Measurements from ENCODE around the gene ERBB4. TPM values are rescaled to one million over a fixed set of nuclear protein-coding genes. Genes with fewer than 3 reads are reported as not detected.
"Not testable (repeated sequence)": the region's sequence is repeated elsewhere in the genome, so short reads cannot be mapped to it uniquely, and the experiment has no call there.

ERBB4 gene
- total RNA-seq, 1 experiment from 2014 or later = 0.04 TPM

- Histone ChIP-seq H4K91ac (ENCODE audit: insufficient read length, low read depth, low read length) (no peak overlapping the region), H3T11ph (ENCODE audit: low read length) (no peak overlapping the region), H3K9me3 (ENCODE audit: control insufficient read depth, low read depth, low read length) (no peaks in the 10 kb centered on the region), H2AK5ac (ENCODE audit: insufficient read length, low read length) (no peak overlapping the region), H3K4ac (ENCODE audit: low read depth, low read length) (no peak overlapping the region), H3K79me2 (ENCODE audit: insufficient read depth, low read length) (no peaks in the 10 kb centered on the region), H4K5ac (ENCODE audit: insufficient read length, low read depth, low read length) (no peak overlapping the region), H3K18ac (ENCODE audit: insufficient read length, low read depth, low read length) (no peak overlapping the region), H3K23me2 (ENCODE audit: insufficient read length, low read depth, low read length, poor library complexity, severe bottlenecking) (no peaks in the 10 kb centered on the region), H4K8ac (replicated peaks; ENCODE audit: insufficient read length, low read depth, low read length) (no peak overlapping the region), H3K9ac (ENCODE audit: extremely low read depth, insufficient read length, low read length) (no peak overlapping the region), H2AFZ (ENCODE audit: low read length) (peak overlapping the region; percentile 33), H2BK20ac (ENCODE audit: low read depth, low read length, poor library complexity, severe bottlenecking) (no peak overlapping the region), H2BK120ac (ENCODE audit: low read depth, low read length, poor library complexity, severe bottlenecking) (no peak overlapping the region), H2BK12ac (ENCODE audit: insufficient read length, low read depth, low read length) (no peak overlapping the region), H3K27ac (ENCODE audit: insufficient read length, low read depth, low read length) (no peak overlapping the region), H3K27me3 (ENCODE audit: insufficient read depth, low read length) (no peaks in the 10 kb centered on the region), H2BK15ac (ENCODE audit: low read depth, low read length) (no peak overlapping the region), H3K4me1 (ENCODE audit: insufficient read depth, low read length) (no peaks in the 10 kb centered on the region), H3K56ac (ENCODE audit: insufficient read length, low read depth, low read length) (no peak overlapping the region), H4K20me1 (ENCODE audit: control insufficient read depth, insufficient read depth, insufficient read length) (no peaks in the 10 kb centered on the region), H3K23ac (ENCODE audit: insufficient read length, low read depth, low read length) (no peak overlapping the region), H3K14ac (ENCODE audit: insufficient read depth, low read length) (no peak overlapping the region), H2BK5ac (ENCODE audit: insufficient read length, low read length) (no peak overlapping the region), H3K79me1 (ENCODE audit: insufficient read depth, low read depth, low read length, poor library complexity, severe bottlenecking) (no peaks in the 10 kb centered on the region), H3K4me2 (ENCODE audit: insufficient read depth, insufficient read length, low read length) (no peak overlapping the region)
- H3K4me1 Mint-ChIP-seq = peaks cover 10 to 14% of the 10 kb centered on the region in 2 experiments
- H3K27ac Mint-ChIP-seq = peak overlapping the region in 1 of 3 experiments; percentile 1; a peak in 1 of 7 replicates
- TF ChIP-seq CTCF (conservative IDR thresholded peaks at IDR 0.05) = no peak
- no peaks in the 10 kb centered on the region for H3K27me3 Mint-ChIP-seq (ENCODE audit: low read depth)
- WGBS (ENCODE audit: extremely low coverage, insufficient read length, low lambda C conversion rate) = no CpG with 5 or more reads among the region's 2 CpGs
- DNase-seq = no peak
- no peaks in the 10 kb centered on the region; a peak in 1 of 5 replicates for H3K9me3 Mint-ChIP-seq
- H3K4me3 Mint-ChIP-seq = no peak overlapping the region
- H3K36me3 Mint-ChIP-seq (ENCODE audit: insufficient read depth in 1 of 3, low read depth in 3 of 3) = no peaks in the 10 kb centered on the region
These were observed 940.4 kb downstream of the ERBB4 start for GRCh38 chr2:211598238-211598637.

GRCh38 chr2:211592006-211592405, 946.6 kb downstream of the ERBB4 start:
- not testable (repeated sequence) for H3K36me3 Mint-ChIP-seq (ENCODE audit: insufficient read depth in 1 of 3, low read depth in 3 of 3); H3K4me1 Mint-ChIP-seq; H3K56ac ChIP-seq (ENCODE audit: insufficient read length, low read depth, low read length); H3K4me2 ChIP-seq (ENCODE audit: insufficient read depth, insufficient read length, low read length); H3K4me3 Mint-ChIP-seq; H3K23me2 ChIP-seq (ENCODE audit: insufficient read length, low read depth, low read length, poor library complexity, severe bottlenecking); H3K14ac ChIP-seq (ENCODE audit: insufficient read depth, low read length); H3K79me2 ChIP-seq (ENCODE audit: insufficient read depth, low read length); H2BK5ac ChIP-seq (ENCODE audit: insufficient read length, low read length); H2AK5ac ChIP-seq (ENCODE audit: insufficient read length, low read length); H3K79me1 ChIP-seq (ENCODE audit: insufficient read depth, low read depth, low read length, poor library complexity, severe bottlenecking); H3T11ph ChIP-seq (ENCODE audit: low read length); H4K8ac ChIP-seq (replicated peaks; ENCODE audit: insufficient read length, low read depth, low read length); H4K20me1 ChIP-seq (ENCODE audit: control insufficient read depth, insufficient read depth, insufficient read length); H4K5ac ChIP-seq (ENCODE audit: insufficient read length, low read depth, low read length); H2BK15ac ChIP-seq (ENCODE audit: low read depth, low read length); H2AFZ ChIP-seq (ENCODE audit: low read length); H3K9me3 ChIP-seq (ENCODE audit: control insufficient read depth, low read depth, low read length); H2BK20ac ChIP-seq (ENCODE audit: low read depth, low read length, poor library complexity, severe bottlenecking); H2BK12ac ChIP-seq (ENCODE audit: insufficient read length, low read depth, low read length); H3K27me3 ChIP-seq (ENCODE audit: insufficient read depth, low read length); H3K27ac ChIP-seq (ENCODE audit: insufficient read length, low read depth, low read length); H3K18ac ChIP-seq (ENCODE audit: insufficient read length, low read depth, low read length); H3K27me3 Mint-ChIP-seq (ENCODE audit: low read depth); H3K4me1 ChIP-seq (ENCODE audit: insufficient read depth, low read length); H3K4ac ChIP-seq (ENCODE audit: low read depth, low read length); H3K9ac ChIP-seq (ENCODE audit: extremely low read depth, insufficient read length, low read length); DNase-seq; H3K9me3 Mint-ChIP-seq; H4K91ac ChIP-seq (ENCODE audit: insufficient read length, low read depth, low read length); H2BK120ac ChIP-seq (ENCODE audit: low read depth, low read length, poor library complexity, severe bottlenecking); H3K23ac ChIP-seq (ENCODE audit: insufficient read length, low read depth, low read length)
- H3K27ac Mint-ChIP-seq = 0 out of 7 replicates have a peak overlapping the region, but pooled peaks of 1 of the 3 experiments have one; percentile 76
- WGBS (ENCODE audit: extremely low coverage, insufficient read length, low lambda C conversion rate) = no CpG with 5 or more reads among the region's 12 CpGs

Measured in H9 (cell line).